ENCODE measurements around the gene TMC8.

GRCh38 chr17:78116411-78116810 is 14.2 kb upstream of the TMC8 start:
- TF ChIP-seq CTCF (conservative IDR thresholded peaks at IDR 0.05; ENCODE audit: low read length) = no peak
- TF ChIP-seq EZH2phosphoT487 (IDR thresholded peaks at IDR 0.05; ENCODE audit: borderline replicate concordance) = no peak

All from Loucy (cell line).